D721Med (cell line): Measurements from ENCODE around the gene DPY19L2.
A peak's percentile ranks its signal among the peaks of the same experiment; 100 is the strongest.
"Not testable (repeated sequence)": the region's sequence is repeated elsewhere in the genome, so short reads cannot be mapped to it uniquely, and the experiment has no call there.

Experiments
- DNase-seq: peaks from one replicate; pipeline ENCODE4 v3.0.0; 2011; ENCODE audit warnings: low spot score; ENCODE audit not compliant: insufficient read length
- FAIRE-seq: peaks from 2 replicates; lab custom pipeline; 2011; peaks lifted over from hg19 to GRCh38; lab: Jason Lieb, UNC
- CTCF ChIP-seq: IDR thresholded peaks from 2 replicates; pipeline ENCODE4 v1.5.1; 2012; ENCODE audit warnings: mild to moderate bottlenecking, control low read depth; ENCODE audit not compliant: insufficient read depth; ENCODE audit errors: missing control alignments

The DPY19L2 gene

GRCh38 chr12:63680758-63681157 is 12.5 kb upstream of the DPY19L2 start:
- peak; percentile 21 for FAIRE-seq
- DNase-seq, result not testable (repeated sequence)

GRCh38 chr12:63672550-63672949 is 4.3 kb upstream of the DPY19L2 start:
- not testable (repeated sequence) for DNase-seq, FAIRE-seq
- peak; percentile 21 for TF ChIP-seq CTCF

GRCh38 chr12:63669936-63670335 is 1.6 kb upstream of the DPY19L2 start:
- DNase-seq, result not testable (repeated sequence)

GRCh38 chr12:63669427-63669826 is 1.1 kb upstream of the DPY19L2 start:
- DNase-seq, FAIRE-seq: not testable (repeated sequence)

More at GRCh38 chr12:63669936-63670335, 1.6 kb upstream of the DPY19L2 start:
- FAIRE-seq, result not testable (repeated sequence)

- not testable (repeated sequence) for FAIRE-seq, DNase-seq
Measured at GRCh38 chr12:63668800-63669365, 590 bp upstream of the DPY19L2 start.

- FAIRE-seq, DNase-seq: not testable (repeated sequence)
Measured at GRCh38 chr12:63663005-63663404, 5.3 kb downstream of the DPY19L2 start.

- DNase-seq, FAIRE-seq: not testable (repeated sequence)
Measured at GRCh38 chr12:63658501-63658900, 9.8 kb downstream of the DPY19L2 start.

GRCh38 chr12:63656407-63656806 is 11.9 kb downstream of the DPY19L2 start:
- not testable (repeated sequence) for DNase-seq, FAIRE-seq

GRCh38 chr12:63655543-63656257 is 12.6 kb downstream of the DPY19L2 start:
- not testable (repeated sequence) for FAIRE-seq, DNase-seq

- FAIRE-seq, DNase-seq: not testable (repeated sequence)
Measured at GRCh38 chr12:63654481-63654880, 13.8 kb downstream of the DPY19L2 start.

- DNase-seq, FAIRE-seq: not testable (repeated sequence)
Measured at GRCh38 chr12:63649517-63649916, 18.8 kb downstream of the DPY19L2 start.

GRCh38 chr12:63643381-63644140 is 24.7 kb downstream of the DPY19L2 start:
- FAIRE-seq, DNase-seq: not testable (repeated sequence)

GRCh38 chr12:63624258-63624657 is 44.0 kb downstream of the DPY19L2 start:
- not testable (repeated sequence) for DNase-seq, FAIRE-seq

- DNase-seq, FAIRE-seq: not testable (repeated sequence)
Measured at GRCh38 chr12:63615544-63615943, 52.7 kb downstream of the DPY19L2 start.

GRCh38 chr12:63611285-63611684 is 57.0 kb downstream of the DPY19L2 start:
- not testable (repeated sequence) for FAIRE-seq, DNase-seq

- DNase-seq, FAIRE-seq: not testable (repeated sequence)
Measured at GRCh38 chr12:63609281-63609680, 59.0 kb downstream of the DPY19L2 start.

GRCh38 chr12:63604985-63605384 is 63.3 kb downstream of the DPY19L2 start:
- FAIRE-seq, DNase-seq: not testable (repeated sequence)

- DNase-seq, FAIRE-seq: not testable (repeated sequence)
Measured at GRCh38 chr12:63594828-63595227, 73.5 kb downstream of the DPY19L2 start.
